ENCODE results near the gene GNPTG.

The GNPTG gene

GRCh38 chr16:1371054-1371978, 19.6 kb downstream of the GNPTG start:
- DNase-seq (ENCODE audit: low read depth) = no peak

- DNase-seq (ENCODE audit: low read depth) = no peak
Measured at GRCh38 chr16:1372292-1372950, 20.7 kb downstream of the GNPTG start.

- DNase-seq (ENCODE audit: low read depth) = no peak
Measured at GRCh38 chr16:1374418-1375297, 22.9 kb downstream of the GNPTG start.

- no peak for DNase-seq (ENCODE audit: low read depth)
Measured at GRCh38 chr16:1375298-1375640, 23.5 kb downstream of the GNPTG start.

GRCh38 chr16:1375741-1376410, 24.1 kb downstream of the GNPTG start:
- no peak for DNase-seq (ENCODE audit: low read depth)

GRCh38 chr16:1377406-1378010, 25.8 kb downstream of the GNPTG start:
- DNase-seq (ENCODE audit: low read depth) = no peak

GRCh38 chr16:1378087-1378803, 26.5 kb downstream of the GNPTG start:
- no peak for DNase-seq (ENCODE audit: low read depth)

- peak; percentile 72 for DNase-seq (ENCODE audit: low read depth)
Measured at GRCh38 chr16:1378804-1379303, 27.1 kb downstream of the GNPTG start.

- DNase-seq (ENCODE audit: low read depth) = peak; percentile 69
Measured at GRCh38 chr16:1379304-1380076, 27.8 kb downstream of the GNPTG start.

- no peak for DNase-seq (ENCODE audit: low read depth)
Measured at GRCh38 chr16:1380195-1380594, 28.5 kb downstream of the GNPTG start.

GRCh38 chr16:1381612-1382406, 30.1 kb downstream of the GNPTG start:
- no peak for DNase-seq (ENCODE audit: low read depth)

GRCh38 chr16:1383556-1383955, 31.8 kb downstream of the GNPTG start:
- DNase-seq (ENCODE audit: low read depth) = no peak

- DNase-seq (ENCODE audit: low read depth) = no peak
Measured at GRCh38 chr16:1385232-1385631, 33.5 kb downstream of the GNPTG start.

- DNase-seq (ENCODE audit: low read depth) = no peak
Measured at GRCh38 chr16:1387331-1387730, 35.6 kb downstream of the GNPTG start.

GRCh38 chr16:1389762-1390161, 38.0 kb downstream of the GNPTG start:
- no peak for DNase-seq (ENCODE audit: low read depth)

- no peak for DNase-seq (ENCODE audit: low read depth)
Measured at GRCh38 chr16:1390239-1390779, 38.6 kb downstream of the GNPTG start.

- DNase-seq (ENCODE audit: low read depth) = no peak
Measured at GRCh38 chr16:1392826-1393225, 41.1 kb downstream of the GNPTG start.

- DNase-seq (ENCODE audit: low read depth) = no peak
Measured at GRCh38 chr16:1393613-1394176, 42.0 kb downstream of the GNPTG start.
